Measurements from ENCODE around the gene PKP3. TPM values are rescaled to one million over a fixed set of nuclear protein-coding genes. Genes with fewer than 3 reads are reported as not detected.
A peak's percentile ranks its signal among the peaks of the same experiment; 100 is the strongest.
"Not testable (repeated sequence)": the region's sequence is repeated elsewhere in the genome, so short reads cannot be mapped to it uniquely, and the experiment has no call there.

The PKP3 gene
- total RNA-seq, 1 donor from 2014 or later, result not detected

GRCh38 chr11:410711-411110, 16.7 kb downstream of the PKP3 start:
- intact Hi-C loops (cut with micrococcal nuclease), result not testable (repeated sequence)

GRCh38 chr11:411520-411919, 17.5 kb downstream of the PKP3 start:
- H3K36me3 Mint-ChIP-seq (ENCODE audit: low read depth); intact Hi-C loops (cut with micrococcal nuclease); H3K27me3 Mint-ChIP-seq (ENCODE audit: insufficient read depth); H3K9me3 Mint-ChIP-seq; H3K27ac Mint-ChIP-seq; H3K4me3 Mint-ChIP-seq; DNase-seq (ENCODE audit: low spot score): not testable (repeated sequence)
- H3K4me1 Mint-ChIP-seq (ENCODE audit: low read depth), result peaks cover 30% of the 10 kb centered on the region

More at GRCh38 chr11:410711-411110, 16.7 kb downstream of the PKP3 start:
- peaks cover 23% of the 10 kb centered on the region for H3K4me1 Mint-ChIP-seq (ENCODE audit: low read depth)
- not testable (repeated sequence) for H3K27ac Mint-ChIP-seq; H3K36me3 Mint-ChIP-seq (ENCODE audit: low read depth); DNase-seq (ENCODE audit: low spot score); H3K4me3 Mint-ChIP-seq; H3K9me3 Mint-ChIP-seq; H3K27me3 Mint-ChIP-seq (ENCODE audit: insufficient read depth)

GRCh38 chr11:412641-413119, 18.7 kb downstream of the PKP3 start:
- peaks cover 30% of the 10 kb centered on the region for H3K4me1 Mint-ChIP-seq (ENCODE audit: low read depth)
- no peak overlapping the region for H3K27ac Mint-ChIP-seq
- no peak overlapping the region for H3K4me3 Mint-ChIP-seq
- intact Hi-C loops (cut with micrococcal nuclease), result no loop called here
- H3K9me3 Mint-ChIP-seq, result no peaks in the 10 kb centered on the region
- no peaks in the 10 kb centered on the region for H3K36me3 Mint-ChIP-seq (ENCODE audit: low read depth)
- no peak for DNase-seq (ENCODE audit: low spot score)
- no peaks in the 10 kb centered on the region for H3K27me3 Mint-ChIP-seq (ENCODE audit: insufficient read depth)

GRCh38 chr11:413120-414081, 19.4 kb downstream of the PKP3 start:
- Mint-ChIP-seq H3K36me3 (ENCODE audit: low read depth) (peaks cover under 1% of the 10 kb centered on the region), H3K9me3 (no peaks in the 10 kb centered on the region), H3K27ac (no peak overlapping the region), H3K4me1 (ENCODE audit: low read depth) (peaks cover 30% of the 10 kb centered on the region), H3K4me3 (peak overlapping the region; percentile 76), H3K27me3 (ENCODE audit: insufficient read depth) (no peaks in the 10 kb centered on the region)
- intact Hi-C loops (cut with micrococcal nuclease), result no loop called here
- no peak for DNase-seq (ENCODE audit: low spot score)

GRCh38 chr11:414318-414857, 20.4 kb downstream of the PKP3 start:
- peak overlapping the region; percentile 79 for H3K27ac Mint-ChIP-seq
- H3K4me1 Mint-ChIP-seq (ENCODE audit: low read depth), result peaks cover 30% of the 10 kb centered on the region
- H3K36me3 Mint-ChIP-seq (ENCODE audit: low read depth), result peaks cover 5% of the 10 kb centered on the region
- DNase-seq (ENCODE audit: low spot score), result no peak
- peak overlapping the region; percentile 97 for H3K4me3 Mint-ChIP-seq
- no peaks in the 10 kb centered on the region for H3K9me3 Mint-ChIP-seq
- H3K27me3 Mint-ChIP-seq (ENCODE audit: insufficient read depth), result no peaks in the 10 kb centered on the region
- intact Hi-C loops (cut with micrococcal nuclease), result no loop called here

GRCh38 chr11:415640-416041, 21.6 kb downstream of the PKP3 start:
- no peak for DNase-seq (ENCODE audit: low spot score)
- no peaks in the 10 kb centered on the region for H3K27me3 Mint-ChIP-seq (ENCODE audit: insufficient read depth)
- intact Hi-C loops (cut with micrococcal nuclease), result loop anchor here (1.0 to 5.0 kb wide), 5 partner anchors 8 to 179 kb away; partner anchors contain the start of genes IFITM1, PSMD13, RNH1 and SIRT3
- no peaks in the 10 kb centered on the region for H3K9me3 Mint-ChIP-seq
- peak overlapping the region; percentile 79 for H3K27ac Mint-ChIP-seq
- peaks cover 30% of the 10 kb centered on the region for H3K4me1 Mint-ChIP-seq (ENCODE audit: low read depth)
- H3K4me3 Mint-ChIP-seq, result peak overlapping the region; percentile 97
- peaks cover 5% of the 10 kb centered on the region for H3K36me3 Mint-ChIP-seq (ENCODE audit: low read depth)

GRCh38 chr11:416051-416756, 22.2 kb downstream of the PKP3 start:
- intact Hi-C loops (cut with micrococcal nuclease), result loop anchor here (2.0 to 5.0 kb wide), 2 partner anchors 104 to 179 kb away; partner anchors contain the start of genes IFITM1, PSMD13 and SIRT3

GRCh38 chr11:416757-417621, 23.0 kb downstream of the PKP3 start:
- intact Hi-C loops (cut with micrococcal nuclease), result loop anchor here (2.0 to 5.0 kb wide), 2 partner anchors 105 to 180 kb away; partner anchors contain the start of genes IFITM1, PSMD13 and SIRT3
- H3K27ac Mint-ChIP-seq, result peak overlapping the region; percentile 44
- peak overlapping the region; percentile 65 for H3K4me3 Mint-ChIP-seq
- no peaks in the 10 kb centered on the region for H3K27me3 Mint-ChIP-seq (ENCODE audit: insufficient read depth)
- peaks cover 5% of the 10 kb centered on the region for H3K36me3 Mint-ChIP-seq (ENCODE audit: low read depth)
- H3K4me1 Mint-ChIP-seq (ENCODE audit: low read depth), result peaks cover 30% of the 10 kb centered on the region
- peak; percentile 48 for DNase-seq (ENCODE audit: low spot score)
- H3K9me3 Mint-ChIP-seq, result no peaks in the 10 kb centered on the region

More at GRCh38 chr11:416051-416756, 22.2 kb downstream of the PKP3 start:
- DNase-seq (ENCODE audit: low spot score), result no peak
- Mint-ChIP-seq H3K27ac (peak overlapping the region; percentile 79), H3K4me1 (ENCODE audit: low read depth) (peaks cover 30% of the 10 kb centered on the region), H3K9me3 (no peaks in the 10 kb centered on the region), H3K27me3 (ENCODE audit: insufficient read depth) (no peaks in the 10 kb centered on the region), H3K36me3 (ENCODE audit: low read depth) (peaks cover 5% of the 10 kb centered on the region), H3K4me3 (peak overlapping the region; percentile 97)

GRCh38 chr11:417652-418342, 23.8 kb downstream of the PKP3 start:
- Mint-ChIP-seq H3K27me3 (ENCODE audit: insufficient read depth) (no peaks in the 10 kb centered on the region), H3K27ac (no peak overlapping the region), H3K4me1 (ENCODE audit: low read depth) (peaks cover 30% of the 10 kb centered on the region), H3K9me3 (no peaks in the 10 kb centered on the region), H3K36me3 (ENCODE audit: low read depth) (peaks cover 8% of the 10 kb centered on the region), H3K4me3 (peak overlapping the region; percentile 76)
- no peak for DNase-seq (ENCODE audit: low spot score)
- intact Hi-C loops (cut with micrococcal nuclease), result loop anchor here (2.0 to 5.0 kb wide), 2 partner anchors 105 to 181 kb away; partner anchors contain the start of genes IFITM1, PSMD13 and SIRT3

- DNase-seq (ENCODE audit: low spot score), result no peak
Measured at GRCh38 chr11:418343-419247, 24.6 kb downstream of the PKP3 start.

More at GRCh38 chr11:418343-419247, 24.6 kb downstream of the PKP3 start:
- intact Hi-C loops (cut with micrococcal nuclease), result loop anchor here (5.0 kb wide), 1 partner anchor 106 kb away; the partner anchor contains the start of gene IFITM1
- no peaks in the 10 kb centered on the region for H3K9me3 Mint-ChIP-seq
- peak overlapping the region; percentile 11 for H3K4me3 Mint-ChIP-seq
- peaks cover 8% of the 10 kb centered on the region for H3K36me3 Mint-ChIP-seq (ENCODE audit: low read depth)
- H3K4me1 Mint-ChIP-seq (ENCODE audit: low read depth), result peaks cover 24% of the 10 kb centered on the region
- H3K27ac Mint-ChIP-seq, result no peak overlapping the region
- no peaks in the 10 kb centered on the region for H3K27me3 Mint-ChIP-seq (ENCODE audit: insufficient read depth)
